RKO (cell line): ENCODE results near the gene GABRP.

ENCODE experiments used
- DNase-seq: peaks from one replicate; pipeline ENCODE4 v3.0.0-alpha.2; 2016; ENCODE audit warnings: low spot score

GABRP gene

DNA sequence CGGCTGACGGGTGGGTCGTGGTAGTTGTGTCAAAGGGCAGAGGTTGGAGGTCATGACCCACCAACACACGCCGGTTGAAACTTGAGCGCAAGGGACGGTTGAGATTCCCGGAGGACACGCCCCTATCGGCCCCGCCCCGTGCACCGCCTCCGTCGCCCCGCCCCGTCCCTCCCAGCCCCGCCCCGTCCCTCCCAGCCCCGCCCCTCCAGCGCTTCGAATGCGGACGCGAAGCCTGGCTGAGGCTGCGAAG, 78.1 kb downstream of the GABRP start:
- no peak for DNase-seq

DNA sequence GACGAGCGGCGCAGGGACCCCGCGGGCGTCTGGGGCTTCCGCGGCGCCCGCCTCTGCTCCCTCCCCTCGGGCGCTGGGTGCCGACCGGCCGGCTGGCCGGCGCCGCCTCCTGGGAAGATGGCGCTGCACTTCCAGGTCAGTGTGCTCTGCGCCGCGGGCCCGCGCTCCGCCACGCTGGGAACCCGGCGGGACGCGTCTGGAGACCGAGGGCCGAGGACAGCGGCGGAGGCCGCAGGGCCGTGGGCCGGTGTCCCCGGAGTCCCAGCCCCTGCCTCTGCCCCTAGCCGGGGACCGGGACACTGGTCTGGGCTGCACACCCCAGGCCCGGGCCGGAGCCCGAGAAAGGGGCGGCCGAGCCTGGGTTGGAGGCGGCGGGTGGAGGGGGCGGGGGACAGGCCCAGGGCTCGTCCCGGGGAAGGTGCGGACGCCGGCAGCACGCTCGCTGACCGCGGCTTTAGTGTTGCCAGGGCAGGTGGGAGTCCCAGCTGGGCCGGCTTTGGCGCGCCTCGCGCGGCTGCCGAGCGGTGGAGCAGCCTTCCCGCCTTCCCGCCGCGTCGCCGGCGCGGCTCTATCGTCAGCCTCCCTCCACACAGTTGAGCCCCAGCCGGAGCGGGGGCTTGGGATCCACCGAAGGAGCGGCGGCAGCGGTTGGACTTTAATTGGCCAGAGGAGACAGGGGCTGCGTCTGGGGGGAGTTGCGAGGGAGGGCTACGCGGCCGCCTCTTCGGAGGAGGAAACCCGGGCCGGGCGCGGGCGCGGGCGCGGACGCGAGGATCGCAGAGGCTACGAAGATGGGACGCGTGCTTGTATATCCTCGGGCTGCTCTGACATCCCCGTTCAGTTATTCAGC, 78.6 kb downstream of the GABRP start, which contains the start of gene RANBP17:
TSS of gene RANBP17 (plus strand) at position 102 of the 850 bp plus-strand sequence.
- peak; percentile 71 for DNase-seq

DNA sequence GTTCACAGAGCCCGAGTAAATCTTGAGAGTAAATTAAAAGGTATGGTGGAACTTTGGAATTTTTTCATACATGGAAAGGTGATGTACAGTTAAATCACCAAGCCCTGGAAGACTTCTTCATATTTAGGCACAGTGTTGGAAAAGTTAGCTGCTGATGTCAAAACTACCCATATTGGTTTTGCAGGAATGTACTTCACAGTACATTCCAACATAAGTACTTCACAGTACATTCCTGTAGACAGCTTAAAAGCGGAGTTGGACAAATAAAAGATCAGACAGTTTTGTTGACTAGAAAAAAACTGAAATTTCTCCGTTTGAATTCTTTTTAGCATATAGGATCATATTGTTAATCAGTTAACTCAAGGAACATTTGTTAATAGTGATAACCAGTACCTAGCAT, 80.1 kb downstream of the GABRP start:
- DNase-seq = no peak
